CD4-positive, alpha-beta T cell (primary cell): ENCODE measurements around the gene VEGFB. TPM values are rescaled to one million over a fixed set of nuclear protein-coding genes. Genes with fewer than 3 reads are reported as not detected.

Source experiments
- ATAC-seq: fragments of 200-7000 bp; cut with Tn5 transposase; one replicate; pipeline ENCODE4 v1.10.0; 2022; ENCODE audit warnings: mild to moderate bottlenecking; ENCODE audit not compliant: poor library complexity
- CTCF ChIA-PET: fragments of 350-600 bp; sonication (Branson Sonifier 250); formaldehyde crosslinking; loops from one replicate; lab custom pipeline; 2021; ENCODE audit warnings: antibody characterized with exemption, inconsistent platforms; lab: Charles Lee
- POLR2A ChIA-PET: fragments of 350-600 bp; sonication (Branson Sonifier 250); formaldehyde crosslinking; loops from one replicate; lab custom pipeline; 2021; ENCODE audit warnings: antibody characterized with exemption, inconsistent platforms; lab: Charles Lee
- DNase-seq, 14 experiments: peaks; one replicate each; pipeline ENCODE4 v3.0.0-alpha.2; 2013 to 2020; ENCODE audit warnings: mixed read lengths in 2 of 14
- H3K27ac ChIP-seq, 2 donors: one replicate each; pipeline versions ENCODE4 v1.5.1 to v1.7.0; 2013; ENCODE audit warnings: low read length in 2 of 2, low read depth in 1 of 2, mild to moderate bottlenecking in 1 of 2
- H3K27me3 ChIP-seq, 2 experiments: 1 replicate in 1 of 2; 2 replicates in 1 of 2; pipeline versions ENCODE4 v1.6.1 to v1.7.0; 2013; ENCODE audit warnings: low read length in 2 of 2, control low read depth in 1 of 2, mild to moderate bottlenecking in 1 of 2, moderate library complexity in 1 of 2; ENCODE audit not compliant: insufficient read depth in 2 of 2, control insufficient read depth in 1 of 2
- H3K36me3 ChIP-seq: one replicate; pipeline ENCODE4 v1.6.1; 2013; ENCODE audit warnings: low read length, control low read depth; ENCODE audit not compliant: insufficient read depth
- H3K4me1 ChIP-seq: one replicate; pipeline ENCODE4 v1.6.1; 2013; ENCODE audit warnings: low read length, control low read depth; ENCODE audit not compliant: insufficient read depth
- H3K4me3 ChIP-seq: one replicate; pipeline ENCODE4 v1.5.1; 2013; ENCODE audit warnings: mild to moderate bottlenecking, low read length, moderate library complexity
- H3K9me3 ChIP-seq, 2 experiments: 1 replicate in 1 of 2; 2 replicates in 1 of 2; pipeline versions ENCODE4 v1.6.1 to v1.7.0; 2013; ENCODE audit warnings: low read length in 2 of 2, mild to moderate bottlenecking in 2 of 2, control low read depth in 1 of 2, moderate library complexity in 1 of 2; ENCODE audit not compliant: control insufficient read depth in 1 of 2, insufficient read depth in 1 of 2
- H3K27ac Mint-ChIP-seq: one replicate; pipeline ENCODE4 v1.8.0; 2020; ENCODE audit warnings: mixed read lengths
- H3K27me3 Mint-ChIP-seq: one replicate; pipeline ENCODE4 v1.8.0; 2021; ENCODE audit warnings: mixed read lengths
- H3K36me3 Mint-ChIP-seq: one replicate; pipeline ENCODE4 v1.8.0; 2021; ENCODE audit warnings: low read depth, mixed read lengths
- H3K4me1 Mint-ChIP-seq: one replicate; pipeline ENCODE4 v1.8.0; 2021; ENCODE audit warnings: low read depth, mixed read lengths
- H3K4me3 Mint-ChIP-seq: one replicate; pipeline ENCODE4 v1.8.0; 2020; ENCODE audit warnings: mild to moderate bottlenecking, mixed read lengths
- H3K9me3 Mint-ChIP-seq: one replicate; pipeline ENCODE4 v1.8.0; 2020; ENCODE audit warnings: mixed read lengths
- intact Hi-C, 2 experiments: fragments of 100-400 bp; cut with DNase I in 1 of 2; cut with micrococcal nuclease in 1 of 2; formaldehyde crosslinking; loops; one replicate each; pipeline versions ENCODE4 v1.15.1 to v1.9.0; 2023 to 2025; cut with DNase I, micrococcal nuclease
- total RNA-seq, 174 experiments: library from RNA in 2 of 174; stranded (reverse) in 2 of 174; gene quantifications; one replicate each; pipeline ENCODE4 v1.2.3 and lab custom pipeline; 2021 to 2026
- TF ChIP-seq, protein P1 (sequence below): fragments of 200-600 bp; IDR thresholded peaks from one replicate; pipeline ENCODE4 v1.8.0; 2022; ENCODE audit warnings: antibody characterized with exemption, mild to moderate bottlenecking

Gene VEGFB
- total RNA-seq, 2 experiments from 2014 or later: 39.7 to 48.7 TPM

DNA sequence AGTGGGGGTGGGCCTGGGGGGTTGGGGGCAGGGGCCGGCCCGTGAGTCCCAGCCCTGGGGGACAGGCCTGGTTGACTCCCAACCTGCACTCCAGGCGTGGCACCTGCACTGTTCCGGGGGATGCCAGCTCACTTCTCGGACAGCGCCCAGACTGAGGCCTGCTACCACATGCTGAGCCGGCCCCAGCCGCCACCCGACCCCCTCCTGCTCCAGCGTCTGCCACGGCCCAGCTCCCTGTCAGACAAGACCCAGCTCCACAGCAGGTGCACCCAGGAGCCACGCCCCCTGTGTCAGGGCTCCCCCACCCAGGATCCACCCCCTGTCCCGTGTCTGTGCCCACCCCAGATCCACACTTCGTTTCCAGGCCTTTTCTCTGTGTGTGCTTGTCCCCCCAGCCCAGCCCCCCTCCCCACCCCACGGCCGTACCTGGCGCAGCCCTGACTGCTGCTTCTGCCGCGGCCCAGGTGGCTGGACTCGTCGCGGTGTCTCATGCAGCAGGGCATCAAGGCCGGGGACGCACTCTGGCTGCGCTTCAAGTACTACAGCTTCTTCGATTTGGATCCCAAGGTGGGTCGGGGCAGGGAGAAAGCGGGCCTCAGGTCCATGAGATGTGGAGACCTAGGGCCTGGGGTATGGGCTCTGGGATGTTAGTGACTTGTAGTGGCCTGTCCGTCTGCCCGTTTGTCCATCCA, 23.1 kb upstream of the VEGFB start:
- ATAC-seq: no peak
- POLR2A ChIA-PET: interaction anchor here (1.3 to 1.6 kb wide), 2 partner anchors 12 to 30 kb away, joined by 5 read pairs; partner anchors contain the start of gene FKBP2
- TF ChIP-seq, protein P1, sequence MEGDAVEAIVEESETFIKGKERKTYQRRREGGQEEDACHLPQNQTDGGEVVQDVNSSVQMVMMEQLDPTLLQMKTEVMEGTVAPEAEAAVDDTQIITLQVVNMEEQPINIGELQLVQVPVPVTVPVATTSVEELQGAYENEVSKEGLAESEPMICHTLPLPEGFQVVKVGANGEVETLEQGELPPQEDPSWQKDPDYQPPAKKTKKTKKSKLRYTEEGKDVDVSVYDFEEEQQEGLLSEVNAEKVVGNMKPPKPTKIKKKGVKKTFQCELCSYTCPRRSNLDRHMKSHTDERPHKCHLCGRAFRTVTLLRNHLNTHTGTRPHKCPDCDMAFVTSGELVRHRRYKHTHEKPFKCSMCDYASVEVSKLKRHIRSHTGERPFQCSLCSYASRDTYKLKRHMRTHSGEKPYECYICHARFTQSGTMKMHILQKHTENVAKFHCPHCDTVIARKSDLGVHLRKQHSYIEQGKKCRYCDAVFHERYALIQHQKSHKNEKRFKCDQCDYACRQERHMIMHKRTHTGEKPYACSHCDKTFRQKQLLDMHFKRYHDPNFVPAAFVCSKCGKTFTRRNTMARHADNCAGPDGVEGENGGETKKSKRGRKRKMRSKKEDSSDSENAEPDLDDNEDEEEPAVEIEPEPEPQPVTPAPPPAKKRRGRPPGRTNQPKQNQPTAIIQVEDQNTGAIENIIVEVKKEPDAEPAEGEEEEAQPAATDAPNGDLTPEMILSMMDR: no peak
- peaks cover 28% of the 10 kb centered on the region for H3K4me1 Mint-ChIP-seq
- Histone ChIP-seq H3K4me1 (peaks cover 37% of the 10 kb centered on the region), H3K9me3 (no peaks in the 10 kb centered on the region), H3K27ac (no peak overlapping the region), H3K27me3 (no peaks in the 10 kb centered on the region), H3K36me3 (peaks cover 60% of the 10 kb centered on the region), H3K4me3 (no peak overlapping the region)
- no peak overlapping the region for H3K27ac Mint-ChIP-seq
- H3K4me3 Mint-ChIP-seq: no peak overlapping the region
- H3K9me3 Mint-ChIP-seq: no peaks in the 10 kb centered on the region
- intact Hi-C loops: no loop called here
- no peaks in the 10 kb centered on the region for H3K27me3 Mint-ChIP-seq
- H3K36me3 Mint-ChIP-seq: peaks cover 81% of the 10 kb centered on the region
- CTCF ChIA-PET: interaction anchor here (1.0 kb wide), 1 partner anchor 89 kb away, joined by 3 read pairs; no protein-coding TSS in a partner anchor
- no peak for DNase-seq

DNA sequence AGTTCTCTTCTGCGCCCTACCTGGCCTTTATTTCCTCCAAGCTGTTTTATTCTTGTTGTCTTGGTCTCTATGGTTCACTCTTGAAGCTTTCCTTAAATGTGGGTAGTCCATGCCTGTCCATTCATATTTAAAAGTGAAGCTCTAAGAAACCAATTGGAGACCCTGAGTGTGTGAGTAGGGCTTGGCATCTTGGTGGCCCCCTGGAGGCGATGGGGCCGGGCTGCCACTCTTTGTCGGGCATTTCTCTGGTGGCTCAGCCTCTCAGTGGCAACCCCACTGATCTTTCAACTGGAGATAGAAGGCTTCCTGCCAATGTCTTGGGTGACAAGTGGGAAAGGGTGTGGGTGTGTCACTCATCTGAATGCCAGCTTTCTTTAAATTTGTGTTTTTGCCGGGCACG, 17.5 kb upstream of the VEGFB start:
- H3K27me3 ChIP-seq: no peaks in the 10 kb centered on the region
- H3K4me1 ChIP-seq: peaks cover 2% of the 10 kb centered on the region
- POLR2A ChIA-PET: interaction anchor here (1.1 to 3.5 kb wide), 5 partner anchors 9 to 31 kb away, joined by 3 to 15 read pairs (median 3); partner anchors contain the start of genes FERMT3, NUDT22, PPP1R14B and STIP1
- Mint-ChIP-seq H3K4me1 (peaks cover 8% of the 10 kb centered on the region), H3K4me3 (no peak overlapping the region), H3K27ac (no peak overlapping the region), H3K36me3 (peaks cover 61% of the 10 kb centered on the region), H3K27me3 (no peaks in the 10 kb centered on the region), H3K9me3 (no peaks in the 10 kb centered on the region)
- H3K4me3 ChIP-seq: no peak overlapping the region
- H3K27ac ChIP-seq: no peak overlapping the region
- TF ChIP-seq, protein P1: no peak
- H3K9me3 ChIP-seq: no peaks in the 10 kb centered on the region
- ATAC-seq (no peak), DNase-seq (no peak)
- CTCF ChIA-PET: interaction anchor here (1.1 to 1.3 kb wide), 3 partner anchors 12 to 34 kb away, joined by 3 to 4 read pairs (median 3); no protein-coding TSS in a partner anchor
- intact Hi-C loops: no loop called here
- H3K36me3 ChIP-seq: peaks cover 70% of the 10 kb centered on the region

DNA sequence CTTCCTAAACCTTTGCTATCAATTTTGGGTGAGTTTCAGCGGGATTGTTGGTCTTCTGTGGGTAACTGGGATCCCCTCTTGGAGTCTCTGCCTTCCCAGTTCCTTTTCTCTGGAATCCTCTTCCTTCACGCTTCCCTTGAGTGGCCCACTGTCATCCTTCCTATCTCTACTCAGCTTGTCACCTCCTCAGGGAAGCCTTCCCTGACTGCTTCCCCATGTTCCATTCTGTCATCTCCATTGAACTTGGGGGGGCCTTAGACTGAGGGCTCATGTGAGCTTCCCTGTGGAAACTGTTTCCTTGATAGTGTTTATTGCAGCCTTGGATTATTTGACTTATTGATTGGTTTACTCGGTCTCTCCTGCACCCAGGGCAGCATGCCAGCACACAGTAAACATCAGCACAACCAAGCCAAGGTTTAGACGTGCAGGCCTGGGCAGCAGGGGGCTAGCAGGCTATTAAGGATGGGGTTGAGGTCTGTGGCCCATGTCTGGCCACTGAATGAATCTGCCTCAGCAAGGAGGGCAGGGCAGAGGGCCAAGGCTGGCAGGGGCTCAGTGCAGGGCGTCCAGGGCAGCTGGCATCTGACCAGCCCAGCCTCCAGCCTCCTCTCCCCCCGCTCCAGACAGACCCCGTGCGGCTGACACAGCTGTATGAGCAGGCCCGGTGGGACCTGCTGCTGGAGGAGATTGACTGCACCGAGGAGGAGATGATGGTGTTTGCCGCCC, 15.6 kb upstream of the VEGFB start:
- no peak for ATAC-seq
- no peak overlapping the region for H3K27ac ChIP-seq
- H3K36me3 ChIP-seq: peaks cover 74% of the 10 kb centered on the region
- H3K9me3 ChIP-seq: no peaks in the 10 kb centered on the region
- intact Hi-C loops: no loop called here
- H3K36me3 Mint-ChIP-seq: peaks cover 46% of the 10 kb centered on the region
- H3K9me3 Mint-ChIP-seq: no peaks in the 10 kb centered on the region
- H3K27me3 Mint-ChIP-seq: no peaks in the 10 kb centered on the region
- peaks cover 8% of the 10 kb centered on the region for H3K4me1 Mint-ChIP-seq
- H3K4me3 ChIP-seq: no peak overlapping the region
- CTCF ChIA-PET: interaction anchor here (0.8 kb wide), 1 partner anchor 15 kb away, joined by 3 read pairs; no protein-coding TSS in a partner anchor
- TF ChIP-seq, protein P1: no peak
- peaks cover 2% of the 10 kb centered on the region for H3K4me1 ChIP-seq
- H3K4me3 Mint-ChIP-seq: no peak overlapping the region
- H3K27me3 ChIP-seq: no peaks in the 10 kb centered on the region
- POLR2A ChIA-PET: interaction anchor here (1.1 kb wide), 1 partner anchor 14 kb away, joined by 3 read pairs; no protein-coding TSS in a partner anchor
- no peak for DNase-seq
- H3K27ac Mint-ChIP-seq: peak overlapping the region; percentile 44
